ENCODE results near the gene PWWP2A. TPM values are rescaled to one million over a fixed set of nuclear protein-coding genes. Genes with fewer than 3 reads are reported as not detected.
"Not testable (repeated sequence)": the region's sequence is repeated elsewhere in the genome, so short reads cannot be mapped to it uniquely, and the experiment has no call there.

The PWWP2A gene
- total and polyA plus RNA-seq, 10 donors = 8.5 to 36.7 (median 25.8) TPM

- H3K27me3 ChIP-seq (replicated peaks in 1 of 7) = peaks cover 0 to 16% (median 0%) of the 10 kb centered on the region in 7 donors
- peaks cover 0 to 19% (median 13%) of the 10 kb centered on the region in 6 donors for H3K4me1 ChIP-seq
- no peak overlapping the region for H3K27ac ChIP-seq
- H3K9me3 ChIP-seq = no peaks in the 10 kb centered on the region
- DNase-seq = no peak
- no peak for TF ChIP-seq POLR2A (IDR thresholded peaks at IDR 0.05)
- intact Hi-C loops (cut with DNase I; ENCODE audit: low total_unique reads) = no loop called here
- no peaks in the 10 kb centered on the region for H3K36me3 ChIP-seq
- WGBS, 5 donors = 86 to 96% (median 88%) methylated on average over 6 of the region's 6 CpGs
- H3K4me3 ChIP-seq = no peak overlapping the region
Measured at GRCh38 chr5:160161626-160162025, 42.4 kb upstream of the PWWP2A start.

DNA sequence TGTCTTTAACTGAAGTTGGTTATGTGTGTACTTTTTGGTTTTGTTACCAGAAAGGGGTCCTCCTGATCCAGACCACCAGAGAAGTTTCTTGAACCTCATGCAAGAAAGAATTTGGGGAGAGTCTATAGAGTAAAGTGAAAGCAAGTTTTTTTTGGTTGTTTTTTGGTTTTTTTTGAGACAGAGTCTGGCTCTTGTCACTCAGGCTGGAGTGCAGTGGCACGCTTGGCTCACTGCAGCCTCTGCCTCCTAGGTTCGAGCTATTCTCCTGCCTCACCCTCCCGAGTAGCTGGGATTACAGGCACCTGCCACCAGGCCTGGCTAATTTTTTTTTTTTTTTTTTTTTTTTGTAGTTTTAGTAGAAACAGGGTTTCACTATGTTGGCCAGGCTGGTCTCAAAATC is 41.6 kb upstream of the PWWP2A start:
- H3K4me3 ChIP-seq; intact Hi-C loops (cut with DNase I; ENCODE audit: low total_unique reads); H3K27ac ChIP-seq; DNase-seq; H3K36me3 ChIP-seq; H3K9me3 ChIP-seq: not testable (repeated sequence)
- Histone ChIP-seq H3K27me3 (replicated peaks in 1 of 7) (peaks cover 0 to 11% (median 0%) of the 10 kb centered on the region in 7 donors), H3K4me1 (peaks cover 0 to 12% (median 5%) of the 10 kb centered on the region in 6 donors)
- 72 to 94% (median 81%) methylated on average over 3 of the region's 3 CpGs for WGBS, 5 donors

DNA sequence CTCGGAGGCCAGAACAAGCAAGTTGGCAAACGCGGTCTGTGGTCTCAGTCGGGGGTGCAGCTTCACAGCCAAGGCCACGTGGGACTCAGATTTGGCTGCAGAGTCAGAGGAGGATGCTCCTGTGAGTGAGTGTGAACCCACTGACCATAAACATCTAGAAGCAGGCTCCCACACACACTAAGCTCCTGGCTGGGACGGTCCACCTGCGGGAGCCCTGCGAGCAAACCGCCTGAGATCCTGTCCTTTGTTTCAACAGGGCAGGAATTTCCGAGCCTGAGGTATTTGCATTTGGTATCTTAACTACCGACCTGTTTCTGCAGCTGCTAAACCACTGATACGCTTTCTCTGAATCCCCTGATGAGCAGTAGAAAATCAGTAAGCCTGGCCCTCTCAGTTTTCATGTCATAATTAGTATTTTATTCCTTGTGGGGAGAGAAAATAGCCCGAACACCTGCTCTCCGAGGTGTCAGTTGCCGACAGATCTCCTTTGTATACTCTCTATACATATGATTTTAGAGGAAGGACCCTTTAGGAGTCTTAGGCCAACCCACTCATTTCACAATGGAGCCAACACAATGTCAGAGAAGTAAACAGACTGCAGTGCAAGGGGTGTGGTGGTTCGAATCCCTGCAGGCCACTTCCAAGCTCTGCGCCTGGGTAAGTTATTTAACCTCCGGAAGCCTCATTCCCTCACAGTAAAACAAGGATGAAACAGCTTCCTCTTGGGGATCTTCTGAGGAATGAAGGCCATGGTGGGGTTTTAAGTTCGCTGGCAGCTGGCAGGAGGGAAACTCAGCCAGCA is 40.9 kb upstream of the PWWP2A start:
- peaks cover 0 to 5% (median 2%) of the 10 kb centered on the region in 6 donors for H3K4me1 ChIP-seq
- no peak overlapping the region for H3K27ac ChIP-seq
- intact Hi-C loops (cut with DNase I; ENCODE audit: low total_unique reads) = no loop called here
- H3K27me3 ChIP-seq (replicated peaks in 1 of 7) = peaks cover 0 to 4% (median 0%) of the 10 kb centered on the region in 7 donors
- no peak overlapping the region for H3K4me3 ChIP-seq
- H3K36me3 ChIP-seq = no peaks in the 10 kb centered on the region
- TF ChIP-seq CTCF (IDR thresholded peaks at IDR 0.05 in 8 of 11, conservative IDR thresholded peaks at IDR 0.05 in 3 of 11) (no peak), POLR2A (IDR thresholded peaks at IDR 0.05) (no peak), POLR2AphosphoS5 (IDR thresholded peaks at IDR 0.05) (no peak)
- WGBS, 5 donors = 73 to 88% (median 81%) methylated on average over 19 of the region's 19 CpGs
- no peak for DNase-seq
- no peaks in the 10 kb centered on the region for H3K9me3 ChIP-seq

- no peaks in the 10 kb centered on the region for H3K9me3 ChIP-seq
- no peaks in the 10 kb centered on the region for H3K27me3 ChIP-seq (replicated peaks in 1 of 7)
- no peaks in the 10 kb centered on the region for H3K4me1 ChIP-seq
- H3K4me3 ChIP-seq = no peak overlapping the region
- H3K36me3 ChIP-seq = no peaks in the 10 kb centered on the region
- DNase-seq = no peak
- TF ChIP-seq POLR2AphosphoS5 (IDR thresholded peaks at IDR 0.05) (no peak), CTCF (IDR thresholded peaks at IDR 0.05 in 8 of 11, conservative IDR thresholded peaks at IDR 0.05 in 3 of 11) (no peak), POLR2A (IDR thresholded peaks at IDR 0.05) (no peak)
- intact Hi-C loops (cut with DNase I; ENCODE audit: low total_unique reads) = no loop called here
- 89 to 95% (median 92%) methylated on average over 7 to 9 of the region's 9 CpGs for WGBS, 5 donors
- no peak overlapping the region for H3K27ac ChIP-seq
Measured at GRCh38 chr5:160158087-160158486, 38.8 kb upstream of the PWWP2A start.

GRCh38 chr5:160155017-160155750 is 35.9 kb upstream of the PWWP2A start:
- H3K4me3 ChIP-seq = no peak overlapping the region
- H3K9me3 ChIP-seq = no peaks in the 10 kb centered on the region
- intact Hi-C loops (cut with DNase I; ENCODE audit: low total_unique reads) = no loop called here
- H3K4me1 ChIP-seq = no peaks in the 10 kb centered on the region
- WGBS, 5 donors = 87 to 95% (median 93%) methylated on average over 6 of the region's 6 CpGs
- TF ChIP-seq POLR2A (IDR thresholded peaks at IDR 0.05) (no peak), CTCF (IDR thresholded peaks at IDR 0.05 in 8 of 11, conservative IDR thresholded peaks at IDR 0.05 in 3 of 11) (no peak), POLR2AphosphoS5 (IDR thresholded peaks at IDR 0.05) (no peak)
- H3K27ac ChIP-seq = no peak overlapping the region
- no peak for DNase-seq
- H3K36me3 ChIP-seq = no peaks in the 10 kb centered on the region
- no peaks in the 10 kb centered on the region for H3K27me3 ChIP-seq (replicated peaks in 1 of 7)
